Hematopoietic multipotent progenitor cell treated with erythropoietin and hydrocortisone succinate and interleukin-3 and kit ligand, for 8 days (in vitro differentiated cells): ENCODE results near the gene RAB11FIP2.

Experiments
- DNase-seq: peaks from one replicate; pipeline ENCODE4 v3.0.0-alpha.2; 2015

RAB11FIP2 gene

GRCh38 chr10:118033905-118034304 is 12.8 kb downstream of the RAB11FIP2 start:
- no peak for DNase-seq

DNA sequence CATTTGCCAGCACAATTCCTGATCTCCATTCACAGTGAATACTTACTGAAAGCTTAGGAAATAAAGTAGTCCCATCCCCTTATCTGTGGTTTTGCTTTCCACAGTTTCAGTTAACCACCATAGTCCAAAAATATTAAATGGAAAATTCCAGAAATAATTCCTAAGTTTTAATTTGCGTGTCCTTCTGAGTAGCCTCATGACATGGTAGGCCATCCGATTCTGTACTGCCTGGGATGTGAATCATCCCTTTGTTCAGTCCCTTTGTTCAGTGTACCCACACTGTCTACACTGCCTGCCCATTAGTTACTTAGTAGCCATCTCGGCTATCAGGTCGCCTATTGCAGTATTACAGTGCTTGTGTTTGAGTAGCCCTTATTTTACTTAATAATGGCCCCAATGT is 14.2 kb downstream of the RAB11FIP2 start:
- DNase-seq: no peak

GRCh38 chr10:118031351-118032075 is 15.2 kb downstream of the RAB11FIP2 start:
- no peak for DNase-seq

DNA sequence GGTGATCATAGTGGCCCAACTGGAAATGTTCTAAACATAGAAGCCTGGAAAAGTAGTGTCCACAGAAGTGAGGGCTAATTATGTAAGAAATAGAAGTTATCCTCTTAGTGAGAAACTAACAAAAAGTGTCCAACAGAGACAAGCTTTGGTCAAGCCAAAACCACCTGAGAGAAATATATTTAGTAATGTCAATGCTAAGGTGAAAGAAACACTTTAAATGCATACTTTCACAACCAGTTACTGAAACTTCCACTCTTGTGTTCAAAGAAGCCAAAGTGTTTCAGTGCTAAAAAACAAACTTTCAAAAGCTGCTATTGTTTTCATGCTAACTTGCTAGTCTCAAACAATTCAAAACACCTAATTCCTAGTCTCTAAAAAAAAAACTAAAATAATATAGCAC is 18.1 kb downstream of the RAB11FIP2 start:
- no peak for DNase-seq

- DNase-seq: no peak
These were observed 19.3 kb downstream of the RAB11FIP2 start for GRCh38 chr10:118027397-118027796.

- DNase-seq: no peak
These were observed 19.8 kb downstream of the RAB11FIP2 start for GRCh38 chr10:118026936-118027335.

GRCh38 chr10:118020365-118020764 is 26.4 kb downstream of the RAB11FIP2 start:
- DNase-seq: no peak

GRCh38 chr10:118017850-118018249 is 28.9 kb downstream of the RAB11FIP2 start:
- DNase-seq: no peak

- no peak for DNase-seq
These were observed 29.5 kb downstream of the RAB11FIP2 start for GRCh38 chr10:118017071-118017740.

DNA sequence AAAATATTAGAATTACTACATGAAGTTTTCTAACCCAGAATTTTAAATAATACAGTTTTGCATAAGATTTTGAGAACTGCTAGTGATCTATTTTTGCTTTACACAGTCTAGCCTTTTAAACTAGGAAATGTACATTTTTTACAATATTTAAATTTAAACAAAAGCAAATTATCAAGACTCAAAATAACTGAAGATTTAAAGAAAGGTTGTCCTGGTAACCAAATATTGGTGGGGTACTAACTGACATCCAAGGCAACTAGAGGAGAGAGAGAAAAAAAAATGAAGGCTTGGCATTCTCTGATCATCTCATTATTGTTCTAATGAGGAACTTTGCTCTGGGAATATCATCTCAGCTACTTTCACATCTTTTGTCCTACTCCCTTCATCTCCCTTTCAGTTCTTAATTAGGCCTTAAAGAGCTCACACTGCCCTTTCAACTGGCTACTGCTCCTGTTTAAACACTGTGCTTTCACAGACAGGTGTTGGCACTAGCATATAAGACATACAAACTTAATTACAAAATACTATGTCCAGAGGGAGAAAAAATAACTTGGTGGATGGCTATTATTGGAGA is 33.7 kb downstream of the RAB11FIP2 start:
- no peak for DNase-seq

DNA sequence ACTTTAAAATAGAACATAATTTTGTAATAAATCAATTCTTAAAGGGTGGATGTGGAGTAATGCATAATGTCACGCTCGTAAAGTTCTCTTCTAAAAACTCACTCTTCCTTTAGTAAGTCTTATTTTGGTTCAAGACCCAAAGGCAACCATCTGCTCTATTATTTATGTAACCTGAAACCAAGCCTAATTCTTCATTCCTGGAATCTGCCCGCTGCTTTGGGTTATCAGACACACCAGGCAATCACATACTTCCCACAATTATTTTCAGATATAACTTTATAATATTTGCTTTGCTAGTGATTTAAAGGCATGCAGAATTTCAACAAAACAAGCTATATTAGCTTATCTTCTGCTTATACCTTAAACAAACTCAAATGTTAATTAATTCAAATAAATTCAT is 39.0 kb downstream of the RAB11FIP2 start:
- no peak for DNase-seq

DNA sequence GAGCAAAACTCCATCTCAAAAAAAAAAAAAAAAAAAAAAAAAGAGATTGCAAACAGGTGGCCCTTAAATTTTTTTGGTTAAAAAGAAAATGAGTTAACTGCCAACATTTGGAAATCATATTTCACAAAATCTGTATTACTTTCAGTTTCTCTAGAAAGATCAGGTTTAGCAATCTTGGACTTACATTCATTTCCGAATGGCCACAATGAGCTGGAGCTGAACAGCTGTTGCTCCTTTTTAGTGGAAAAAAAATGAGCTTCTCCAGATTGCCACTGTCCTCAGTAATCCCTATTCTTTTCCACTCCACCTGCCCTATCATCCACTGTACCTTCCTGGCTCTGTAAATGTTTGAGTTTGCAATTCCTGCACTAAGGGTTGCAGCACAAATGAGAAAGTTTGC is 43.6 kb downstream of the RAB11FIP2 start:
- no peak for DNase-seq

GRCh38 chr10:118002581-118002980 is 44.2 kb downstream of the RAB11FIP2 start:
- no peak for DNase-seq

DNA sequence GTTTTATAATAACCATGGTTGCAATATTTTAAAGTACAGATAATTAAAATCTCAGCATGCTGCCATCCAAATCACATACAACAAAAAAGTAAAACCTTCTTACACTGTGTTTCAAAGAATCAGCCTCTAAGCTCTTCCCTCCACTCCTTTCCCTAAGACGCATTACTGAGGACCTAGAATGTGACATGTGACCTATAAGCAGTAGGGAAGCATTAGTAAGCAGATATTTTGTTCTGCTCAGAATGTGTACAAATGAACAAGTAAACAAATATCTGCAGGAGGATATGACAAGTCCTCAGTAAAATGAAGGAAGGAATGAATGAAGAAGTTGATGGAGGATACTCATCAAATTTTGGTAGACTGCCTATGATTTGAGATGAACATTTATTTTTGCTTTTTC is 49.1 kb downstream of the RAB11FIP2 start:
- DNase-seq: no peak

- DNase-seq: no peak
These were observed 50.0 kb downstream of the RAB11FIP2 start for GRCh38 chr10:117996709-117997108.

- DNase-seq: no peak
These were observed 52.0 kb downstream of the RAB11FIP2 start for GRCh38 chr10:117994771-117995170.

- no peak for DNase-seq
These were observed 53.6 kb downstream of the RAB11FIP2 start for GRCh38 chr10:117993166-117993565.

GRCh38 chr10:117991701-117992100 is 55.0 kb downstream of the RAB11FIP2 start:
- no peak for DNase-seq

DNA sequence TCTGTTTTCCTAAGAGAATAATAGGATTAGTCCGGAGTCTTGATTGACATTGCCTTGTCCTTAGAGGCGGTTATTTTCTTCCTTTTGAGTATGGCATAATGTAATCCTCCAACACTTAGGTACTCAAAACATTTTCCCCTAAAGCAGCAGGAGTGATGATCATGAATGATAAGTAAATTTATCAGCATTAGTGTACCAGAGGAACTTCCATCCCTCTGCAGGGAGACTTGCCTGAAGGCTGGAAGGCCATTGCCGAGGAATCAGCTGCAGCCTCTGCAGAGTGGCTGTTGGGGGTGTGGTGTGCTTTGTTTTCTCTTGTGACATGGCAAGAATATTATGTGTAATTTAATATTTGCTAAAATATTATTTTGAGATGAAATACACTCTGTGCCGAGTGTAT is 56.8 kb downstream of the RAB11FIP2 start:
- DNase-seq: no peak

- DNase-seq: no peak
These were observed 57.9 kb downstream of the RAB11FIP2 start for GRCh38 chr10:117988814-117989213.

DNA sequence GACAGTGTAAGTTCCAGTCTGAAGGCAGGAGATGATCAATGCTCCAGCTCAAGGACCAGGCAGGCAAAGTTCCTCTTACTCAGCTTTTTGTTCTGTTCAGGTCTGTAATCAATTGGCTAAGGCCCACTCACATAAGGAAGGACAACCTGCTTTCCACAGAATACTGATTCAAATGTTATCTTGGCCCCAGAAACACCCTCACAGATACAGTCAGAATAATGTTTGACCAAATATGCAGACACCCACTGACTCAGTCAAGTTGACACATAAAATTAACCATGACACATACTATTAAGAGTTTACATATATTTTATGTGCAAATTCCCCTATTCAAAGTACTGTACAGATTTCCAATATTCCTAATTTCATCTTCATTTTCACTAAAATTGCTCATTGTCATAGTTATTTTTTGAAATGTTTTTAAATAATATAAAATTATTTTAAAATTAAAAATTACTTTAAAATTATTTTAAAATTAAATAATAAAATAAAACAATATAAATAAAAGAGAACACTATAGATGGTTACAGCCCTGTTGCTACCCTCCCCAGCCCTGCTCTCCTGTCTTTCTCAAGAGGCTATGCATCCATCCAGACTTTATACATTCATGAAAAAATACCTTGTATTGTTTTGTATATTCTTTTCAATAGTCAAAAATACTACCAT is 59.4 kb downstream of the RAB11FIP2 start:
- no peak for DNase-seq

DNA sequence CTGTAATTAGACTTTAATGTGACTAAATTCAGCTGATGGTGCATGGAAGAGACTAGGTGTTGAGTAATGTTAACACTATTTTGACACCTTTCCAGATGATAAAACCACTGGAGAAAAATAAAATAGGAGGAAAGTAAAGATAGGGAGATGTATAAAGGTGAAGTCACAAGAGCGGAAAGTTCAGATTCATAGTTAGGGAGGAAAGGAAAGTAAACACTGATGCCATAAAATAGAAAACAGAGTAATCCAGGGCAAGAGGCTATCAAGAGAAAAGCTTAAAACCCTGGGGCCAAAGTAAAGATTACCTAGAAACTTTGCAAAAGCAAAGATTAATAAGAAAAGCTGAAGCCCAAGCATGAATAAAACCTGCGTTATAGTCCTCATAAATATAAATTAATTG is 62.8 kb downstream of the RAB11FIP2 start:
- DNase-seq: no peak

DNA sequence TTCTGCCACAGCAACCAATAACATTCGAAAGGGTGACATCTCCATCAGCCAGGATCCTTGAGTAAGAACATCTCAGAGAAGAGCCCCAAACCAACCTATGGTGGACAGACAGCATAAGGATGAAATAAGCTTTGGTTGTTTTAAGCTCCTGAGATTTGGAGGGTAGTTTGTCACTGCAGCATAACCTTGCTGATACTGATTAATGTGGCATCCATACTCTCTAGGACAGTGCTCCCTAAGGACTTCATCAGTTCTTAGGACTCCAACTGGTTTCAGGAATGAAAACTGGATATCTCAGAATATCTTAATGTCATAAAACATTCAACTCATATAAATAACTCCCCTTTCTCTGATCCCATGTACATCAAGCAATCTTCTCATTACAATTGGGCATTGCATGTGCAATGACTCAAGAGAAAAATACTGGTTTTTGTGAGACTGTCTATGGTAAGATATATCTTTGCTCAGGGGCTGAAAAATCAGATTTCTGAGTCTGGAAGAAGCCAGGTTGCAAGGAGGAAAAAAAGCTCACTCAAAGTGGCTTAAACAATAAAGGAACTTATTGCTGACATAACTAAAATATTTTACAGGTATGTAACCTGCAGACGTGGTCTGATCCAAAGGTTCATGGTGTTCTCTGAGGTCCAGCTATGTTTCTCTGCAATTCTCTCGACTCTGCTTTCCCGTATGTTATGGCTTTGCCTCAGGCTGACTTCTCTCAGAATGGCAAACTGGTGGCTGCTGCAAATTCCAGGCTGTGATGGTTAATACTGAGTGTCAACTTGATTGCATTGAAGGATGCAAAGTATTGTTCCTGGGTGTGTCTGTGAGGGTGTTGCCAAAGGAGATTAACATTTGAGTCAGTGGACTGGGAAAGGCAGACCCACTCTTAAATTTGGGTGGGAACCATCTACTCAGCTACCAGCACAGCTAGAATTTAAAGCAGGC is 65.7 kb downstream of the RAB11FIP2 start:
- DNase-seq: no peak
